Mesenchymal stem cell (in vitro differentiated cells and primary cell): ENCODE data around the gene NKAIN2.
"Not testable (repeated sequence)": the region's sequence is repeated elsewhere in the genome, so short reads cannot be mapped to it uniquely, and the experiment has no call there.

Source experiments
- DNase-seq: peaks from one replicate; pipeline ENCODE4 v3.0.0-alpha.2; 2013
- H2AFZ ChIP-seq: one replicate; pipeline ENCODE4 v1.6.1; 2013; ENCODE audit warnings: low read depth, mild to moderate bottlenecking, control low read depth, inconsistent platforms, low read length, moderate library complexity
- H2AK5ac ChIP-seq: 2 replicates; pipeline ENCODE4 v1.6.1; 2013; ENCODE audit warnings: low read length, moderate library complexity, mild to moderate bottlenecking, inconsistent platforms; ENCODE audit not compliant: severe bottlenecking
- H2BK120ac ChIP-seq: one replicate; pipeline ENCODE4 v1.6.1; 2013; ENCODE audit warnings: low read depth, mild to moderate bottlenecking, inconsistent platforms, low read length, moderate library complexity
- H2BK12ac ChIP-seq, 2 experiments: one replicate each; pipeline ENCODE4 v1.6.1; 2013; ENCODE audit warnings: inconsistent platforms in 2 of 2, low read length in 2 of 2, mild to moderate bottlenecking in 2 of 2, moderate library complexity in 2 of 2, control low read depth in 1 of 2
- H2BK15ac ChIP-seq: one replicate; pipeline ENCODE4 v1.6.1; 2013; ENCODE audit warnings: mild to moderate bottlenecking, low read depth, inconsistent platforms; ENCODE audit not compliant: poor library complexity, severe bottlenecking
- H2BK5ac ChIP-seq: 2 replicates; pipeline ENCODE4 v1.6.1; 2013; ENCODE audit warnings: low read depth, mild to moderate bottlenecking, low read length, control low read depth, inconsistent platforms; ENCODE audit not compliant: poor library complexity, severe bottlenecking
- H3K14ac ChIP-seq, 2 experiments: one replicate each; pipeline ENCODE4 v1.6.1; 2013; ENCODE audit warnings: inconsistent platforms in 2 of 2, low read length in 2 of 2, control low read depth in 1 of 2, mild to moderate bottlenecking in 1 of 2, moderate library complexity in 1 of 2
- H3K18ac ChIP-seq, 2 experiments: one replicate each; pipeline ENCODE4 v1.6.1; 2013; ENCODE audit warnings: inconsistent platforms in 2 of 2, low read length in 2 of 2, control low read depth in 1 of 2, low read depth in 1 of 2, mild to moderate bottlenecking in 1 of 2
- H3K23ac ChIP-seq, 2 experiments: one replicate each; pipeline ENCODE4 v1.6.1; 2013; ENCODE audit warnings: inconsistent platforms in 2 of 2, low read length in 2 of 2, mild to moderate bottlenecking in 2 of 2, moderate library complexity in 2 of 2, control low read depth in 1 of 2
- H3K27ac ChIP-seq: 2 replicates; pipeline ENCODE4 v1.5.1; 2013; ENCODE audit warnings: mild to moderate bottlenecking, moderate library complexity, low read length, control low read depth, inconsistent platforms; ENCODE audit not compliant: poor library complexity, severe bottlenecking
- H3K27me3 ChIP-seq, 2 experiments: 2 replicates each; pipeline versions ENCODE4 v1.6.1 to v1.7.0; 2013; ENCODE audit warnings: low read length in 2 of 2, mild to moderate bottlenecking in 2 of 2, moderate library complexity in 2 of 2, control low read depth in 1 of 2, inconsistent platforms in 1 of 2; ENCODE audit not compliant: control insufficient read depth in 1 of 2, insufficient read depth in 1 of 2
- H3K36me3 ChIP-seq, 2 experiments: 2 replicates each; pipeline versions ENCODE4 v1.6.1 to v1.7.0; 2013; ENCODE audit warnings: low read length in 2 of 2, control low read depth in 1 of 2, inconsistent platforms in 1 of 2, low read depth in 1 of 2, mild to moderate bottlenecking in 1 of 2; ENCODE audit not compliant: insufficient read depth in 2 of 2, control insufficient read depth in 1 of 2
- H3K4ac ChIP-seq, 2 experiments: one replicate each; pipeline ENCODE4 v1.6.1; 2013; ENCODE audit warnings: inconsistent platforms in 2 of 2, low read length in 2 of 2, mild to moderate bottlenecking in 2 of 2, moderate library complexity in 2 of 2, control low read depth in 1 of 2, low read depth in 1 of 2
- H3K4me1 ChIP-seq: 2 replicates; pipeline ENCODE4 v1.6.1; 2013; ENCODE audit warnings: low read depth, low read length, control low read depth; ENCODE audit not compliant: control insufficient read depth, insufficient read depth
- H3K4me2 ChIP-seq: 2 replicates; pipeline ENCODE4 v1.6.1; 2013; ENCODE audit warnings: low read length, mild to moderate bottlenecking, inconsistent platforms; ENCODE audit not compliant: poor library complexity, severe bottlenecking
- H3K4me3 ChIP-seq, 2 experiments: 2 replicates each; pipeline versions ENCODE4 v1.5.1 to v1.7.0; 2013; ENCODE audit warnings: low read length in 2 of 2, mild to moderate bottlenecking in 2 of 2, control low read depth in 1 of 2, low read depth in 1 of 2; ENCODE audit not compliant: insufficient read depth in 1 of 2
- H3K79me1 ChIP-seq: replicated peaks from 2 replicates; pipeline ENCODE4 v1.6.1; 2013; ENCODE audit warnings: mild to moderate bottlenecking, control low read depth, low read length, inconsistent platforms; ENCODE audit not compliant: poor library complexity, severe bottlenecking
- H3K9ac ChIP-seq: 2 replicates; pipeline ENCODE4 v1.7.0; 2013; ENCODE audit warnings: mild to moderate bottlenecking, low read length, moderate library complexity
- H3K9me3 ChIP-seq: 2 replicates; pipeline ENCODE4 v1.7.0; 2013; ENCODE audit warnings: mild to moderate bottlenecking, low read length; ENCODE audit not compliant: control insufficient read depth
- H4K8ac ChIP-seq: one replicate; pipeline ENCODE4 v1.6.1; 2013; ENCODE audit warnings: inconsistent platforms, mild to moderate bottlenecking, low read length, moderate library complexity
- H4K91ac ChIP-seq: one replicate; pipeline ENCODE4 v1.6.1; 2013; ENCODE audit warnings: mild to moderate bottlenecking, low read length, inconsistent platforms
- WGBS: methylation state at CpG from one replicate; pipeline ENCODE4 v1.1.7; 2013; ENCODE audit warnings: mixed read lengths; 5-methylcytosine and 5-hydroxymethylcytosine counted together

The NKAIN2 gene

GRCh38 chr6:124237911-124238310 is 434.2 kb downstream of the NKAIN2 start:
- Histone ChIP-seq H3K23ac (no peak overlapping the region), H3K4me3 (no peak overlapping the region), H4K8ac (no peak overlapping the region), H2AK5ac (no peak overlapping the region), H3K4me1 (no peaks in the 10 kb centered on the region), H2BK5ac (no peak overlapping the region), H2BK12ac (no peak overlapping the region), H2BK15ac (no peak overlapping the region), H2BK120ac (no peak overlapping the region), H3K9me3 (peaks cover 4% of the 10 kb centered on the region), H3K9ac (no peak overlapping the region), H3K18ac (no peak overlapping the region), H2AFZ (no peak overlapping the region), H3K36me3 (no peaks in the 10 kb centered on the region), H3K27me3 (no peaks in the 10 kb centered on the region), H3K79me1 (no peaks in the 10 kb centered on the region), H3K4me2 (no peak overlapping the region), H3K4ac (no peak overlapping the region), H3K27ac (no peak overlapping the region), H4K91ac (no peak overlapping the region), H3K14ac (no peak overlapping the region)
- DNase-seq: no peak
- WGBS: 99% methylated on average over 2 of the region's 3 CpGs

- not testable (repeated sequence) for H3K36me3 ChIP-seq, H2BK15ac ChIP-seq, H2AFZ ChIP-seq, DNase-seq, H3K18ac ChIP-seq, H3K4me2 ChIP-seq, H3K79me1 ChIP-seq, H2BK120ac ChIP-seq, H3K14ac ChIP-seq, H3K23ac ChIP-seq, H4K91ac ChIP-seq, H3K27me3 ChIP-seq, H2AK5ac ChIP-seq, H3K9ac ChIP-seq, H3K4me1 ChIP-seq, H2BK12ac ChIP-seq, H3K9me3 ChIP-seq, H4K8ac ChIP-seq, H2BK5ac ChIP-seq, H3K27ac ChIP-seq, H3K4me3 ChIP-seq, H3K4ac ChIP-seq
- WGBS: 86% methylated on average over 2 of the region's 2 CpGs
Measured at GRCh38 chr6:124238408-124238807, 434.7 kb downstream of the NKAIN2 start.

GRCh38 chr6:124254941-124255685 is 451.4 kb downstream of the NKAIN2 start:
- Histone ChIP-seq H3K9me3 (no peaks in the 10 kb centered on the region), H3K79me1 (no peaks in the 10 kb centered on the region), H2BK5ac (no peak overlapping the region), H2AK5ac (no peak overlapping the region), H3K27me3 (no peaks in the 10 kb centered on the region), H3K14ac (no peak overlapping the region), H3K4me3 (no peak overlapping the region), H4K91ac (no peak overlapping the region), H2BK15ac (no peak overlapping the region), H4K8ac (no peak overlapping the region), H3K9ac (no peak overlapping the region), H3K4me1 (no peaks in the 10 kb centered on the region), H3K18ac (no peak overlapping the region), H3K4me2 (no peak overlapping the region), H3K23ac (no peak overlapping the region), H3K36me3 (no peaks in the 10 kb centered on the region), H2AFZ (no peak overlapping the region), H2BK120ac (no peak overlapping the region), H2BK12ac (no peak overlapping the region), H3K4ac (no peak overlapping the region), H3K27ac (no peak overlapping the region)
- WGBS: 92% methylated on average over 8 of the region's 8 CpGs
- no peak for DNase-seq

GRCh38 chr6:124260337-124260736 is 456.7 kb downstream of the NKAIN2 start:
- Histone ChIP-seq H2BK5ac (no peak overlapping the region), H3K27me3 (no peaks in the 10 kb centered on the region), H3K4me2 (no peak overlapping the region), H3K36me3 (no peaks in the 10 kb centered on the region), H2AFZ (no peak overlapping the region), H4K91ac (no peak overlapping the region), H4K8ac (no peak overlapping the region), H3K23ac (no peak overlapping the region), H3K79me1 (no peaks in the 10 kb centered on the region), H3K4me1 (no peaks in the 10 kb centered on the region), H3K4ac (no peak overlapping the region), H2BK15ac (no peak overlapping the region), H2BK12ac (no peak overlapping the region), H3K18ac (no peak overlapping the region), H3K27ac (no peak overlapping the region), H3K9ac (no peak overlapping the region), H2BK120ac (no peak overlapping the region), H2AK5ac (no peak overlapping the region), H3K14ac (no peak overlapping the region), H3K9me3 (no peaks in the 10 kb centered on the region), H3K4me3 (no peak overlapping the region)
- DNase-seq: no peak
- 87% methylated on average over 1 of the region's 1 CpG for WGBS
